A549 (cell line): ENCODE results near the gene KCNH2. TPM values are rescaled to one million over a fixed set of nuclear protein-coding genes. Genes with fewer than 3 reads are reported as not detected.

Experiments
- ATAC-seq, 2 experiments: fragments of 200-7000 bp in 1 of 2; fragments of >200 bp in 1 of 2; cut with Nextera tagmentation in 1 of 2; cut with Tn5 transposase in 1 of 2; 3 replicates each; pipeline versions ENCODE4 v1.8.0 to v1.9.1; 2018 to 2020; ENCODE audit warnings: mild to moderate bottlenecking in 1 of 2, moderate library complexity in 1 of 2
- CTCF ChIA-PET: fragments of 300-600 bp; sonication (Branson Sonifier 250); formaldehyde crosslinking; extraction: SDS; loops from one replicate; lab custom pipeline; 2021; ENCODE audit warnings: antibody characterized with exemption, inconsistent platforms; lab: Yijun Ruan, JAX
- POLR2A ChIA-PET: fragments of 350-600 bp; formaldehyde crosslinking; extraction: SDS; loops from one replicate; lab custom pipeline; 2021; ENCODE audit warnings: antibody characterized with exemption, inconsistent platforms; lab: Yijun Ruan, JAX
- DNase-seq, 2 experiments: peaks; one replicate each; pipeline versions ENCODE4 v3.0.0 to v3.0.0-alpha.2; 2011 to 2016; ENCODE audit warnings: low read depth in 1 of 2, low spot score in 1 of 2
- FAIRE-seq: peaks from 2 replicates; lab custom pipeline; 2011; peaks lifted over from hg19 to GRCh38; lab: Jason Lieb, UNC
- H3K27ac ChIP-seq, 2 experiments: fragments of >200 bp; sonication (Bioruptor Twin); formaldehyde crosslinking; 3 replicates each; pipeline ENCODE4 v1.5.1; 2016 to 2017
- H3K4me1 ChIP-seq: fragments of >200 bp; sonication (Bioruptor Twin); formaldehyde crosslinking; 3 replicates; pipeline ENCODE4 v1.6.1; 2016
- H3K4me2 ChIP-seq: fragments of >200 bp; sonication (Bioruptor Twin); formaldehyde crosslinking; 3 replicates; pipeline ENCODE4 v1.6.1; 2016
- H3K4me3 ChIP-seq: fragments of >200 bp; sonication (Bioruptor Twin); formaldehyde crosslinking; 3 replicates; pipeline ENCODE4 v1.5.1; 2016
- H3K9me3 ChIP-seq: fragments of >200 bp; sonication (Bioruptor Twin); formaldehyde crosslinking; 3 replicates; pipeline ENCODE4 v1.6.1; 2016
- BHLHE40 ChIP-seq: IDR thresholded peaks from 2 replicates; pipeline ENCODE4 v1.6.1; 2012; ENCODE audit warnings: low read depth, low read length, inconsistent platforms
- CBX8 ChIP-seq: fragments of 200-600 bp; sonication (generic); IDR thresholded peaks from 2 replicates; pipeline ENCODE4 v1.6.1; 2016
- CEBPB ChIP-seq, 2 experiments: fragments of >200 bp in 1 of 2; sonication (Bioruptor Twin) in 1 of 2; formaldehyde crosslinking in 1 of 2; IDR thresholded peaks; 2 replicates each; pipeline ENCODE4 v1.6.1; 2012 to 2016
- CHD2 ChIP-seq: fragments of 150-350 bp; IDR thresholded peaks from 2 replicates; pipeline ENCODE4 v1.6.1; 2014; ENCODE audit warnings: low read length; ENCODE audit not compliant: partially characterized antibody
- ESRRA ChIP-seq: fragments of 150-350 bp; IDR thresholded peaks from 2 replicates; pipeline ENCODE4 v1.6.1; 2014; ENCODE audit warnings: mild to moderate bottlenecking, low read length, borderline replicate concordance
- FOSB ChIP-seq: fragments of 250-450 bp; sonication (Bioruptor Pico); IDR thresholded peaks from 2 replicates; pipeline ENCODE4 v1.5.0; 2020; ENCODE audit warnings: mild to moderate bottlenecking, moderate library complexity
- FOSL2 ChIP-seq, 2 experiments: fragments of 450-650 bp in 1 of 2; fragments of >200 bp in 1 of 2; sonication (Bioruptor Twin) in 1 of 2; formaldehyde crosslinking; IDR thresholded peaks; 2 replicates each; pipeline versions ENCODE4 v1.5.0 to v1.6.1; 2016 to 2020; ENCODE audit warnings: mild to moderate bottlenecking in 1 of 2, moderate library complexity in 1 of 2
- GATA3 ChIP-seq: IDR thresholded peaks from 2 replicates; pipeline ENCODE4 v1.6.1; 2012; ENCODE audit warnings: borderline replicate concordance
- HDAC2 ChIP-seq: fragments of 200-600 bp; sonication (generic); IDR thresholded peaks from 2 replicates; pipeline ENCODE4 v1.6.1; 2016
- HOXB13 ChIP-seq: fragments of 250-450 bp; sonication (Bioruptor Pico); IDR thresholded peaks from 2 replicates; pipeline ENCODE4 v1.5.0; 2020; ENCODE audit warnings: low read depth, mild to moderate bottlenecking, moderate library complexity
- HOXB5 ChIP-seq: fragments of 250-450 bp; sonication (Bioruptor Pico); IDR thresholded peaks from 2 replicates; pipeline ENCODE4 v1.5.0; 2020; ENCODE audit warnings: mild to moderate bottlenecking, moderate library complexity
- KDM1A ChIP-seq: fragments of 200-600 bp; sonication (generic); IDR thresholded peaks from 2 replicates; pipeline ENCODE4 v1.6.1; 2016; ENCODE audit warnings: low read depth, mild to moderate bottlenecking
- KDM5A ChIP-seq: fragments of 200-600 bp; sonication (generic); IDR thresholded peaks from 2 replicates; pipeline ENCODE4 v1.6.1; 2016; ENCODE audit warnings: antibody characterized with exemption, mild to moderate bottlenecking
- MAFK ChIP-seq: fragments of 450-650 bp; IDR thresholded peaks from 2 replicates; pipeline ENCODE4 v1.6.1; 2014; ENCODE audit not compliant: partially characterized antibody
- MAZ ChIP-seq: fragments of 150-350 bp; IDR thresholded peaks from 2 replicates; pipeline ENCODE4 v1.6.1; 2014; ENCODE audit warnings: antibody characterized with exemption, low read depth, low read length, borderline replicate concordance
- NFE2L2 ChIP-seq: fragments of 150-350 bp; conservative IDR thresholded peaks from 2 replicates; pipeline ENCODE4 v1.6.1; 2014; ENCODE audit warnings: low read length
- NPAS2 ChIP-seq: fragments of 250-450 bp; sonication (Bioruptor Pico); IDR thresholded peaks from 2 replicates; pipeline ENCODE4 v1.8.0; 2022; ENCODE audit warnings: mild to moderate bottlenecking, moderate library complexity, borderline replicate concordance
- PBX3 ChIP-seq: IDR thresholded peaks from 2 replicates; pipeline ENCODE4 v1.6.1; 2012
- RCOR1 ChIP-seq: fragments of 150-350 bp; IDR thresholded peaks from 2 replicates; pipeline ENCODE4 v1.6.1; 2014; ENCODE audit warnings: antibody characterized with exemption, low read length, low read depth
- RFX5 ChIP-seq: fragments of 450-650 bp; IDR thresholded peaks from 2 replicates; pipeline ENCODE4 v1.7.1; 2014; ENCODE audit warnings: antibody characterized with exemption, mild to moderate bottlenecking, moderate library complexity
- SMC3 ChIP-seq: fragments of >200 bp; sonication (Bioruptor Twin); formaldehyde crosslinking; IDR thresholded peaks from 3 replicates; pipeline ENCODE4 v1.6.1; 2018; ENCODE audit warnings: inconsistent platforms
- SREBF2 ChIP-seq: fragments of 450-650 bp; IDR thresholded peaks from 2 replicates; pipeline ENCODE4 v1.6.1; 2014; ENCODE audit warnings: mild to moderate bottlenecking, moderate library complexity
- TP53 ChIP-seq: fragments of 250-450 bp; sonication (Bioruptor Pico); IDR thresholded peaks from 2 replicates; pipeline ENCODE4 v1.5.0; 2021; ENCODE audit warnings: mild to moderate bottlenecking, moderate library complexity
- USF2 ChIP-seq: fragments of 450-650 bp; IDR thresholded peaks from 2 replicates; pipeline ENCODE4 v1.6.1; 2014; ENCODE audit warnings: antibody characterized with exemption
- ZC3H11A ChIP-seq: fragments of 450-650 bp; IDR thresholded peaks from 2 replicates; pipeline ENCODE4 v1.6.1; 2014; ENCODE audit warnings: antibody characterized with exemption, mild to moderate bottlenecking
- ZSCAN20 ChIP-seq: fragments of 250-450 bp; sonication (Bioruptor Pico); IDR thresholded peaks from 2 replicates; pipeline ENCODE4 v1.8.0; 2022; ENCODE audit warnings: mild to moderate bottlenecking, moderate library complexity
- WGBS: methylation state at CpG from one replicate; pipeline ENCODE4 v1.1.6; 2017; ENCODE audit errors: missing lambda C conversion rate; 5-methylcytosine and 5-hydroxymethylcytosine counted together
- polyA plus RNA-seq, 4 experiments: library from polyadenylated mRNA; depleted of rRNA in 3 of 4; stranded (reverse); fragments of >200 nt; fragmentation: RNase III in 1 of 4; extraction: RNeasy Plus Mini Kit Qiagen cat#74134 plus additional on column Dnase treatment in 1 of 4; gene quantifications; 2 replicates in 3 of 4; 3 replicates in 1 of 4; pipeline ENCODE4 v1.2.3, GENCODE V29; 2011 to 2017

The KCNH2 gene
- polyA plus RNA-seq, 2 of the 4 experiments (the other 2 are of a cell fraction): 0.26 to 0.41 TPM

GRCh38 chr7:150992833-150993302, 14.7 kb upstream of the KCNH2 start:
- Histone ChIP-seq H3K27ac (no peak overlapping the region), H3K4me3 (no peak overlapping the region), H3K4me1 (no peaks in the 10 kb centered on the region), H3K9me3 (peaks cover 25% of the 10 kb centered on the region), H3K4me2 (no peak overlapping the region)
- FAIRE-seq (no peak), DNase-seq (peak in 1 of 2 experiments; percentile 45), ATAC-seq (peak; percentile 59 to 84; a peak in 4 of 6 replicates)
- TF ChIP-seq RCOR1 (no peak), USF2 (no peak), ZC3H11A (no peak), MAZ (no peak), MAFK (no peak), NFE2L2 (no peak), KDM5A (no peak), HDAC2 (no peak), PBX3 (no peak), CBX8 (no peak), GATA3 (no peak), HOXB5 (CRISPR knock-in tag) (no peak), BHLHE40 (no peak), RFX5 (no peak), CHD2 (no peak)
- ChIA-PET CTCF (interaction anchor here (1.0 to 5.8 kb wide), 7 partner anchors 9 to 118 kb away, joined by 3 to 39 read pairs (median 6); no protein-coding TSS in a partner anchor), POLR2A (interaction anchor here (0.6 kb wide), 1 partner anchor 1519 kb away, joined by 5 read pairs; no protein-coding TSS in a partner anchor)
- WGBS: no CpG with 5 or more reads among the region's 5 CpGs

DNA sequence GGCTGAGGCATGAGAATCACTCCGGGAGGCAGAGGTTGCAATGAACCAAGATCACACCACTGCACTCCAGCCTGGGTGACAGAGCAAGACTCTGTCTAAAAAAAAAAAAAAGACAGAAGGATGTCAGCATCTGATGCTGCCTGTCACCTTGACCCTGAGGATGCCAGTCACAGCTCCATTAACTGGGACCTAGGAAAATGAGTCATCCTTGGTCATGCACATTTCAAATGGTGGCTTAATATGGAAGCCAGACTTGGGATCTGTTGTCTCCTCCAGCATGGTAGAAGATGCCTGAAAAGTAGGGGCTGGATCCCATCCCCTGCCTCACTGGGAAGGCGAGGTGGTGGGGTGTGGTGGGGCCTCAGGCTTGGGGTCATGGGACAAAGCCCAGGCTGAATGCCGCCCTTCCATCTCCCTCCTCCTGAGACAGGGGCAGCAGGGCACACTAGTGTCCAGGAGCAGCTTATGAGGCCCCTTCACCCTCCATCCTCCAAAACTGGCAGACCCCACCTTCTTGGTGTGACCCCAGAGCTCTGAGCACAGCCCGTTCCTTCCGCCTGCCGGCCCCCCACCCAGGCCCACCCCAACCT, 14.0 kb upstream of the KCNH2 start:
- TF ChIP-seq SREBF2 (no peak), USF2 (no peak), CEBPB (IDR thresholded peaks at IDR 0.05) (no peak), FOSB (no peak), ESRRA (no peak), TP53 (CRISPR knock-in tag) (no peak), NPAS2 (CRISPR knock-in tag) (no peak), SMC3 (no peak), KDM1A (no peak), ZSCAN20 (CRISPR knock-in tag) (no peak), FOSL2 (IDR thresholded peaks at IDR 0.05) (no peak), FOSL2 (CRISPR knock-in tag; IDR thresholded peaks at IDR 0.05) (no peak), MAFK (no peak), HOXB13 (CRISPR knock-in tag) (no peak)
- TF ChIP-seq, all 56 proteins: peak for 0
- no peak for FAIRE-seq
- ChIA-PET POLR2A (interaction anchor here (0.6 kb wide), 1 partner anchor 1520 kb away, joined by 5 read pairs; no protein-coding TSS in a partner anchor), CTCF (interaction anchor here (1.0 to 5.8 kb wide), 8 partner anchors 9 to 119 kb away, joined by 3 to 39 read pairs (median 8); no protein-coding TSS in a partner anchor)
- H3K4me1 ChIP-seq: no peaks in the 10 kb centered on the region
- no peak for ATAC-seq
- 48% methylated on average over 5 of the region's 6 CpGs for whole genome bisulfite sequencing
- no peak overlapping the region for H3K4me2 ChIP-seq
- H3K27ac ChIP-seq: no peak overlapping the region
- H3K4me3 ChIP-seq: no peak overlapping the region
- DNase-seq: no peak
- H3K9me3 ChIP-seq: peaks cover 25% of the 10 kb centered on the region
